ENCODE results near the gene DSCAML1. TPM values are rescaled to one million over a fixed set of nuclear protein-coding genes. Genes with fewer than 3 reads are reported as not detected.

Gene DSCAML1
- total RNA-seq, 2 donors from 2014 or later: 0.21 to 0.41 TPM

DNA sequence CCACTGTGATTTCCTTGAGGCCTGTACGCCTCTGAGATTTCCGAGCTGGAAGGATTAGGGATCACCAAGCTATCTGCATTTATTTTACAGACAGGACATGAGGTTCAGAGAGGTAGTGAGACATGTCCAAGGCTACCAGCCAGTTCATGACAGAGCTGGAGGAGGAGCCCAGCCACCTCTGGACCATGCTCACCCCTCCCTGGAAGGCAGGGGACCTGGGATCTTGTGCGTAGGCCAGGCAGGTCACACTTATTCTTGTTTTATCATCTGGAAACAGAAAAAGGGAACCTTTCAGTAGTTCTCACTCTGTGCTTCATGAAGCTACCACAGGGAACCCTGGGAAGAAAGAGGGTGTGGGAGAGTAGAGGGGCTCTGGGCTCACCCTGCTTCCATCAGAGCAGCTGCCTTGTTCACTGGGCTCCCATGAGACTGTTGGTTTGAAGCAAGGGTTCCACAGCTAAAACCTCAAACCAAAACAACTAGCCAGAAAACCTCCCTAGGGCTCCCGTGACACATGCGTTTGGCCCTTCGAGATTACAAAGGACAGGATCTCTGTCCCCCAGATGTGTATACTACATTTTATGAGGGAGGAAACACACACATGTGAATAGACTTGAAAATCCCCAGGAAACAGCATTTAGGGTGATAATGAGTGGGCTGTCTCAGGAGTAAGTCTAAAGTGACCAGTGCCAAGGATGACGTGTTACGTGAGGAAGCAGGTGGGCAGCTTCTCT is 106.4 kb downstream of the DSCAML1 start:
- TF ChIP-seq, protein P1, sequence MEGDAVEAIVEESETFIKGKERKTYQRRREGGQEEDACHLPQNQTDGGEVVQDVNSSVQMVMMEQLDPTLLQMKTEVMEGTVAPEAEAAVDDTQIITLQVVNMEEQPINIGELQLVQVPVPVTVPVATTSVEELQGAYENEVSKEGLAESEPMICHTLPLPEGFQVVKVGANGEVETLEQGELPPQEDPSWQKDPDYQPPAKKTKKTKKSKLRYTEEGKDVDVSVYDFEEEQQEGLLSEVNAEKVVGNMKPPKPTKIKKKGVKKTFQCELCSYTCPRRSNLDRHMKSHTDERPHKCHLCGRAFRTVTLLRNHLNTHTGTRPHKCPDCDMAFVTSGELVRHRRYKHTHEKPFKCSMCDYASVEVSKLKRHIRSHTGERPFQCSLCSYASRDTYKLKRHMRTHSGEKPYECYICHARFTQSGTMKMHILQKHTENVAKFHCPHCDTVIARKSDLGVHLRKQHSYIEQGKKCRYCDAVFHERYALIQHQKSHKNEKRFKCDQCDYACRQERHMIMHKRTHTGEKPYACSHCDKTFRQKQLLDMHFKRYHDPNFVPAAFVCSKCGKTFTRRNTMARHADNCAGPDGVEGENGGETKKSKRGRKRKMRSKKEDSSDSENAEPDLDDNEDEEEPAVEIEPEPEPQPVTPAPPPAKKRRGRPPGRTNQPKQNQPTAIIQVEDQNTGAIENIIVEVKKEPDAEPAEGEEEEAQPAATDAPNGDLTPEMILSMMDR (IDR thresholded peaks at IDR 0.05): no peak
- H3K36me3 ChIP-seq: no peaks in the 10 kb centered on the region
- ATAC-seq (ENCODE audit: insufficient number of reproducible peaks, low FRiP score, low read depth) (no peak), DNase-seq (ENCODE audit: low spot score) (no peak)
- no peaks in the 10 kb centered on the region for H3K4me1 ChIP-seq (ENCODE audit: control insufficient read depth in 1 of 2, low read depth in 2 of 2)
- no peaks in the 10 kb centered on the region for H3K9me3 ChIP-seq
- no peaks in the 10 kb centered on the region for H3K27me3 ChIP-seq (replicated peaks; ENCODE audit: insufficient read depth)
- no peak overlapping the region for H3K27ac ChIP-seq
- no peak overlapping the region for H3K4me3 ChIP-seq

DNA sequence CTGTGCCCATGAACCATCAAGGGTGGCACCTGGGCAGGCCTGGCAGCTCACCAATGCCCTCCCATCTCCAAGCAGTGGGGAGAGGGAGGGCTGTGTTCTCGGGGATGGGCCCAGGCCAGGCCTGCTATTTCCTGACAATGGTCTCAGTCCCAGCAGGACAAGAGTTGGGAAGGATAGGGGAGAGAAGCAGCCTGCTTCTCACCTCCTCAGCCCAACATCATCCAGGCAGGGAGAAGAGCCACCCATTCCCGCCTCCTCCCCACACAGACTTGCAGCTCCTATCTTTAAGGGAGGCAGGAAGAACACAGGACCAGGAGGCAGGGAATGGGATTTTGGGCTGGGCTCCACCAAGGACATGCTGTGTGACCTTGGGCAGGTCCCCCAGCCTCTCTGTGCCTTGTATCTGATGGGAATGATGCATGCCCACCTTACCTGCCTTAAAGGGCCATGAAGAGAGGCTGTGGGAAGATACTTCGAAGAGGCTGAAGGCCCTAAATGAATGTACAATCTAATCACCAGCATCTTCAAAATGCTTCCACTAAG is 108.7 kb downstream of the DSCAML1 start:
- no peak for ATAC-seq (ENCODE audit: insufficient number of reproducible peaks, low FRiP score, low read depth)
- TF ChIP-seq, protein P1 (IDR thresholded peaks at IDR 0.05): no peak
- H3K4me3 ChIP-seq: no peak overlapping the region
- no peaks in the 10 kb centered on the region for H3K36me3 ChIP-seq
- H3K27me3 ChIP-seq (replicated peaks; ENCODE audit: insufficient read depth): no peaks in the 10 kb centered on the region
- no peak overlapping the region for H3K27ac ChIP-seq
- DNase-seq (ENCODE audit: low spot score): no peak
- H3K4me1 ChIP-seq (ENCODE audit: control insufficient read depth in 1 of 2, low read depth in 2 of 2): no peaks in the 10 kb centered on the region
- no peaks in the 10 kb centered on the region for H3K9me3 ChIP-seq

DNA sequence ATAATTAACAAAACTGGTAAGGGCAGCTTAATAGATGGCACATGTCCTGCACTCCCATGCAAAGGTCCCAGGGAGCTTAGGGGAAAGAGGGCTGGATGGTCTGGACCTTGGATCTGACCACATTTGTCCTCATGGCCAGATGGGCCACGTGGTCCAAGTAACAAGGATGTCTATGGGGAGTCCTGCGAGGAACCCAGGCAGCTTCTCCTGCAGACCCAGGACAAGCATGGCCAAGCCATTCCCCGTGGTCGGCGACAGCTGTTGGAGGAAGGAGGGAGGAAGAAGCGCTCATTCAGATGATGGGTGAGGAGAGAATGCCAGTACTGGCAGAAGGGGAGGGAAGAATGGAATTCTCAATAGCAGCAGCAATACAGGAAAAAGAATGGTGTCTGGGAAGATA is 109.2 kb downstream of the DSCAML1 start:
- no peak for DNase-seq (ENCODE audit: low spot score)
- Histone ChIP-seq H3K27me3 (replicated peaks; ENCODE audit: insufficient read depth) (no peaks in the 10 kb centered on the region), H3K4me3 (no peak overlapping the region), H3K36me3 (no peaks in the 10 kb centered on the region), H3K4me1 (ENCODE audit: control insufficient read depth in 1 of 2, low read depth in 2 of 2) (no peaks in the 10 kb centered on the region), H3K27ac (no peak overlapping the region), H3K9me3 (no peaks in the 10 kb centered on the region)
- ATAC-seq (ENCODE audit: insufficient number of reproducible peaks, low FRiP score, low read depth): no peak
- TF ChIP-seq, protein P1 (IDR thresholded peaks at IDR 0.05): no peak

DNA sequence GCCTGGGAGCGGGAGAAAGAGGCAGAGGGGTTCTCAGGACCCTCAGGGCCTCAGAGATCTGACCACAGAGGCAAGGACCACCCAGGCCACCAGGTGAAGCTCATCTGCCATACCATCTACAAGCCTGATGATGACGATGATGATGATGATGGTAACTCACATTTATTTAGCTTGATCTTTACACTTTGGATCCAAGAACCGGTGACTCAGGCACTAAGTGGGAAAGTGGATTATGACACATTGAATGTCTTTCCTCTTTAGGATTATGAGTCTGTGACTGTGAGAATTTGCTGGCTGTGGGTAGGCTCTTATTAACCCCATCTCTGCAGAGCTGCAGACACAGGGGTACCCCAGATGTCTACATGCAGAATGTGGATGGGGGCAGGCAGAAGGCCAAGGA is 110.3 kb downstream of the DSCAML1 start:
- ATAC-seq (ENCODE audit: insufficient number of reproducible peaks, low FRiP score, low read depth) (no peak), DNase-seq (ENCODE audit: low spot score) (no peak)
- Histone ChIP-seq H3K9me3 (no peaks in the 10 kb centered on the region), H3K36me3 (no peaks in the 10 kb centered on the region), H3K4me1 (ENCODE audit: control insufficient read depth in 1 of 2, low read depth in 2 of 2) (no peaks in the 10 kb centered on the region), H3K4me3 (no peak overlapping the region), H3K27ac (no peak overlapping the region), H3K27me3 (replicated peaks; ENCODE audit: insufficient read depth) (no peaks in the 10 kb centered on the region)
- TF ChIP-seq, protein P1 (IDR thresholded peaks at IDR 0.05): no peak

DNA sequence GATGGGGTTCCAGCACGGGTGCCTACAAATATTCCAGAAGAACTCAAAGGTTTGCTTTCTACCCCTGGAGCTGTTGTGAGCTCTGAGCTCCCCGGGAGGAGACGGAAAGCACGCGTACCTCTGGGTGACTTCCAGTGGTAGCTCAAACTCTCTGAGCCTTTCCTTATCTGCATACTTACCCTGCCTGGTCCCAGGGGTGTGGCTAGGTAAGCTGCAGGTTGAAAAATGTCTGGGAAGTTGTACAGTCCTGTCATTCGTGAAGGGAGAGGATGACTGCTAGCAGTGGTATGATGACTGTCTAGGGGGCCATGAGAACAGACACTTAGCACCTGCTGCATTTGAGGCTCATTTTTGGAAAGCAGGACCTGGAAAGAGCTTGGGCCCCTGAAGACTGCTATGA is 111.5 kb downstream of the DSCAML1 start:
- Histone ChIP-seq H3K36me3 (no peaks in the 10 kb centered on the region), H3K4me3 (no peak overlapping the region), H3K9me3 (no peaks in the 10 kb centered on the region), H3K27me3 (replicated peaks; ENCODE audit: insufficient read depth) (no peaks in the 10 kb centered on the region), H3K27ac (no peak overlapping the region), H3K4me1 (ENCODE audit: control insufficient read depth in 1 of 2, low read depth in 2 of 2) (no peaks in the 10 kb centered on the region)
- no peak for ATAC-seq (ENCODE audit: insufficient number of reproducible peaks, low FRiP score, low read depth)
- TF ChIP-seq, protein P1 (IDR thresholded peaks at IDR 0.05): no peak
- DNase-seq (ENCODE audit: low spot score): no peak

Data from thoracic aorta (tissue), 2 donors.